Cardiac fibroblast (primary cell): ENCODE data around the gene BCAR1.

ENCODE experiments used
- DNase-seq, 2 donors: peaks; one replicate each; pipeline versions ENCODE4 v3.0.0 to v3.0.0-alpha.2; 2010; ENCODE audit warnings: low read depth in 2 of 2
- H3K4me3 ChIP-seq, 2 donors: replicated peaks in 1 of 2; 1 replicate in 1 of 2; 2 replicates in 1 of 2; pipeline ENCODE4 v1.5.1; 2011; ENCODE audit warnings: low read depth in 2 of 2, low read length in 2 of 2, mild to moderate bottlenecking in 2 of 2, moderate library complexity in 1 of 2
- CTCF ChIP-seq: IDR thresholded peaks from one replicate; pipeline ENCODE4 v1.5.1; 2011; ENCODE audit warnings: low read depth, mild to moderate bottlenecking, low read length, inconsistent platforms

The BCAR1 gene

GRCh38 chr16:75181630-75182029 is 69.8 kb downstream of the BCAR1 start:
- H3K4me3 ChIP-seq: no peak overlapping the region

GRCh38 chr16:75179208-75179607 is 72.2 kb downstream of the BCAR1 start:
- no peak for DNase-seq
- TF ChIP-seq CTCF: no peak
- no peak overlapping the region for H3K4me3 ChIP-seq

More at GRCh38 chr16:75181630-75182029, 69.8 kb downstream of the BCAR1 start:
- no peak for DNase-seq
- TF ChIP-seq CTCF: no peak
